Lung microvascular endothelial cell (primary cell): ENCODE data around the gene WWP2. TPM values are rescaled to one million over a fixed set of nuclear protein-coding genes. Genes with fewer than 3 reads are reported as not detected.
"Not testable (repeated sequence)": the region's sequence is repeated elsewhere in the genome, so short reads cannot be mapped to it uniquely, and the experiment has no call there.

Source experiments
- DNase-seq, 2 donors: peaks; one replicate each; pipeline versions ENCODE4 v3.0.0 to v3.0.0-alpha.2; 2010; ENCODE audit warnings: low read depth in 2 of 2
- total RNA-seq: library from RNA; depleted of rRNA; stranded (reverse); fragments of >200 nt; gene quantifications from 2 replicates; pipeline ENCODE4 v1.2.1, GENCODE V29; 2014

WWP2 gene
- total RNA-seq, 1 donor from 2014 or later = 15.1 TPM

GRCh38 chr16:69794486-69794885 is 32.4 kb downstream of the WWP2 start:
- no peak for DNase-seq

GRCh38 chr16:69796285-69797118 is 34.4 kb downstream of the WWP2 start:
- DNase-seq = peak; percentile 81 to 85

GRCh38 chr16:69798466-69798865 is 36.3 kb downstream of the WWP2 start:
- DNase-seq = peak; percentile 10 to 30

GRCh38 chr16:69799611-69800031 is 37.5 kb downstream of the WWP2 start:
- no peak for DNase-seq

- no peak for DNase-seq
Observed at GRCh38 chr16:69804297-69804696, 42.2 kb downstream of the WWP2 start.

GRCh38 chr16:69806776-69807175 is 44.6 kb downstream of the WWP2 start:
- DNase-seq = not testable (repeated sequence)

- no peak for DNase-seq
Observed at GRCh38 chr16:69812688-69813014, 50.5 kb downstream of the WWP2 start.

GRCh38 chr16:69814078-69814477 is 51.9 kb downstream of the WWP2 start:
- DNase-seq = no peak

GRCh38 chr16:69814561-69814960 is 52.4 kb downstream of the WWP2 start:
- DNase-seq = no peak

- not testable (repeated sequence) for DNase-seq
Observed at GRCh38 chr16:69815216-69815883, 53.2 kb downstream of the WWP2 start.

- no peak for DNase-seq
Observed at GRCh38 chr16:69816996-69817395, 54.9 kb downstream of the WWP2 start.

GRCh38 chr16:69818891-69819545 is 56.9 kb downstream of the WWP2 start:
- no peak for DNase-seq

- peak in 1 of 2 donors; percentile 68 for DNase-seq
Observed at GRCh38 chr16:69820926-69821541, 58.9 kb downstream of the WWP2 start.

GRCh38 chr16:69821844-69822173 is 59.7 kb downstream of the WWP2 start:
- DNase-seq = no peak

GRCh38 chr16:69822174-69822935 is 60.2 kb downstream of the WWP2 start:
- no peak for DNase-seq

GRCh38 chr16:69823831-69824563 is 61.9 kb downstream of the WWP2 start:
- DNase-seq = peak; percentile 82 to 87

GRCh38 chr16:69824564-69825142 is 62.5 kb downstream of the WWP2 start:
- not testable (repeated sequence) for DNase-seq

GRCh38 chr16:69827524-69827923 is 65.4 kb downstream of the WWP2 start:
- DNase-seq = no peak

GRCh38 chr16:69829338-69829737 is 67.2 kb downstream of the WWP2 start:
- no peak for DNase-seq

- DNase-seq = no peak
Observed at GRCh38 chr16:69830146-69830533, 68.0 kb downstream of the WWP2 start.
